NT2/D1 (cell line): ENCODE data around the gene SYPL2.

Experiments
- DNase-seq: peaks from one replicate; pipeline ENCODE4 v3.0.0-alpha.2; 2011; ENCODE audit warnings: low read depth, low spot score
- H3K27me3 ChIP-seq: 2 replicates; pipeline ENCODE4 v1.6.0; 2011; ENCODE audit warnings: mild to moderate bottlenecking; ENCODE audit not compliant: insufficient read length, insufficient read depth
- H3K36me3 ChIP-seq: 2 replicates; pipeline ENCODE4 v1.6.1; 2011; ENCODE audit warnings: mild to moderate bottlenecking, low read length, mixed read lengths; ENCODE audit not compliant: insufficient read depth, insufficient read length
- H3K4me1 ChIP-seq: 2 replicates; pipeline ENCODE4 v1.5.1; 2011; ENCODE audit not compliant: insufficient read depth, insufficient read length
- H3K4me3 ChIP-seq: 2 replicates; pipeline ENCODE4 v1.5.1; 2011; ENCODE audit warnings: low read depth; ENCODE audit not compliant: insufficient read length
- H3K9ac ChIP-seq: 2 replicates; pipeline ENCODE4 v1.6.0; 2011; ENCODE audit warnings: low read depth; ENCODE audit not compliant: insufficient read length
- H3K9me3 ChIP-seq: 2 replicates; pipeline ENCODE4 v1.5.1; 2011; ENCODE audit warnings: mild to moderate bottlenecking, low read length; ENCODE audit not compliant: insufficient read depth
- SUZ12 ChIP-seq: IDR thresholded peaks from 2 replicates; pipeline ENCODE4 v1.6.1; 2011; ENCODE audit not compliant: insufficient read length, insufficient read depth; ENCODE audit errors: extremely low read depth
- YY1 ChIP-seq: IDR thresholded peaks from 2 replicates; pipeline ENCODE4 v1.6.1; 2011; ENCODE audit not compliant: insufficient read length, insufficient read depth
- ZNF274 ChIP-seq: IDR thresholded peaks from 2 replicates; pipeline ENCODE4 v1.6.1; 2011; ENCODE audit warnings: mild to moderate bottlenecking, low read depth, low read length

The SYPL2 gene

DNA sequence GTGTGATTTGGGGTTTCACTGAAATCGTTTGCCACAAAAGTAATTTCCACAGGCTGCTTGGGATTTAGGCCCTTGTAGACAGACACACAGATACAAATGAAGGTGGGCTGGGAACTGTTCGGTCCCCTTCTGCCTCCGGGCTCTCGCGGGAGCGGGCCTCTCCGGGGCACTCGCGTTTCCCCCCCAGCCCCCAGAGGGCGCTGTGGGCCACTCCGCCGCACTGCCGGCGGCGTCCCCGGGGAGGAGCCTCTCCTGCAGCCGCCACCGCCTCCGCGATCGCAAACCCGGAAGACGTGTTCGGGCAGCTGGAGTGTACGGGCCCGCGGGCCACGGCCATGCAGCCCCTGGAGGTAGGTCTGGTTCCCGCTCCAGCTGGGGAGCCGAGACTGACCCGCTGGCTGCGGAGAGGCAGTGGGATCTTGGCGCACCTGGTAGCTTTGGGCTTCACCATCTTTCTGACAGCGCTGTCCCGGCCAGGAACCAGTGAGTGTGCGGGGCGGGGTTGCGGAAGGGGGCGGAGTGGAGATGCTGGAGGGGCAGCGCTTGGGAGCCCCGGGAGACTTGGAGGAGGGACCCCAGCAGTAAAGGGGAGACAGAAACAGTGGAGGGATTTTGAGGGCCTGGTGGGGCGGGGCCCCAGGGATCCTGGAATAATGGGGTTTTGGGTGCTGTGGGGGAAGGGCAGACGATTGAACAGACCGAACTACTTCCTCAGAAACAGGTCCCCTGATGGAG, 27.6 kb downstream of the SYPL2 start, which contains the start of gene CYB561D1:
Gene CYB561D1, plus strand, starts transcription at position 290 of the 735 bp plus-strand sequence. Its CDS starts 46 bp downstream, at position 336.
- Histone ChIP-seq H3K9ac (peak within 1 kb of the TSS; percentile 83), H3K4me3 (peak within 1 kb of the TSS; percentile 88), H3K36me3 (peaks cover 50% of the 10 kb centered on the region), H3K27me3 (no peaks in the 10 kb centered on the region), H3K4me1 (peaks cover 8% of the 10 kb centered on the region), H3K9me3 (no peaks in the 10 kb centered on the region)
- TF ChIP-seq ZNF274 (no peak), YY1 (no peak), SUZ12 (no peak)
- peak; percentile 66 for DNase-seq

- H3K4me1 ChIP-seq, result peaks cover 18% of the 10 kb centered on the region
- H3K9ac ChIP-seq, result no peak overlapping the region
Measured at GRCh38 chr1:109495738-109496137, 29.4 kb downstream of the SYPL2 start.

DNA sequence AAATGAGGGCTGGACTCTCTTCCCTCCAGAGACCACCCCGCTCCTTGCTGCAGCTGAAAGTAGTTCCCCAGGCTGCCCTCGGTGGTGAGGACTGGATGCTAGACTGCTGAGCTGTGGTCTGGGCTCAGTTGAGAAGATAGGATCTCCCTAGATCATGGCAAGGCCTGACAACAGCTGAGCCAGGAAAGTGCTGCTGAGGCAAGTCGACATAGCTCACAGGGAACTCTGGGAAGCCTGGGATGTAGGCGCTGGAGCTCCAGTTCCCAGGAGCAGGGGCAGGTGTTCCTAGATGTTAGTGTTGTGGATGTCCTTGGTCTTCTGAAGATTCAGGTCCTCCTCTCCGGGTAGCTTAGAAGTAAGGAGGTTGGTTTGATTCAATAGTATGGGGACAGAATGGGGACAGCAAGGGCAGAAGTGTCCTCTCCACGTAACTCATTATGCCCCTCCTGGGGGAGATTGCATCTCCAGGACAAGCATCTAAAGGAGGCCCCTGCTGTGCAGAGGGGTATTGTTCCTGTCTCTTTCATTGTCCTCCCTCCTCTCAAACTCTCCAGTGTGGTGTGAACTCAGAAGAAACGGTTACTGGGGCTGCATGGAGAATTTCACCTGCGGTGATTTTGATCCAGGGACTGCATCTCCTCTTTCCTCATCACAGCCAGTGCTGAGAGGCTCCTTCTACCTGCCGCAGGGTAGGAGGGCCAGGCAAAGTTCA, 31.3 kb downstream of the SYPL2 start:
- no peak overlapping the region for H3K4me3 ChIP-seq
- no peaks in the 10 kb centered on the region for H3K27me3 ChIP-seq
- TF ChIP-seq ZNF274 (no peak), YY1 (no peak), SUZ12 (no peak)
- peaks cover 18% of the 10 kb centered on the region for H3K4me1 ChIP-seq
- H3K36me3 ChIP-seq, result peaks cover 16% of the 10 kb centered on the region
- peaks cover 9% of the 10 kb centered on the region; the same call in 1 of the 2 replicates for H3K9me3 ChIP-seq
- no peak overlapping the region for H3K9ac ChIP-seq
- DNase-seq, result no peak

More at GRCh38 chr1:109495738-109496137, 29.4 kb downstream of the SYPL2 start:
- no peak overlapping the region for H3K4me3 ChIP-seq
- TF ChIP-seq ZNF274, result no peak
- no peak for TF ChIP-seq YY1
- no peak for TF ChIP-seq SUZ12
- H3K27me3 ChIP-seq, result no peaks in the 10 kb centered on the region
- peaks cover 33% of the 10 kb centered on the region for H3K36me3 ChIP-seq
- DNase-seq, result no peak
- H3K9me3 ChIP-seq, result peaks cover 9% of the 10 kb centered on the region; the same call in 1 of the 2 replicates

DNA sequence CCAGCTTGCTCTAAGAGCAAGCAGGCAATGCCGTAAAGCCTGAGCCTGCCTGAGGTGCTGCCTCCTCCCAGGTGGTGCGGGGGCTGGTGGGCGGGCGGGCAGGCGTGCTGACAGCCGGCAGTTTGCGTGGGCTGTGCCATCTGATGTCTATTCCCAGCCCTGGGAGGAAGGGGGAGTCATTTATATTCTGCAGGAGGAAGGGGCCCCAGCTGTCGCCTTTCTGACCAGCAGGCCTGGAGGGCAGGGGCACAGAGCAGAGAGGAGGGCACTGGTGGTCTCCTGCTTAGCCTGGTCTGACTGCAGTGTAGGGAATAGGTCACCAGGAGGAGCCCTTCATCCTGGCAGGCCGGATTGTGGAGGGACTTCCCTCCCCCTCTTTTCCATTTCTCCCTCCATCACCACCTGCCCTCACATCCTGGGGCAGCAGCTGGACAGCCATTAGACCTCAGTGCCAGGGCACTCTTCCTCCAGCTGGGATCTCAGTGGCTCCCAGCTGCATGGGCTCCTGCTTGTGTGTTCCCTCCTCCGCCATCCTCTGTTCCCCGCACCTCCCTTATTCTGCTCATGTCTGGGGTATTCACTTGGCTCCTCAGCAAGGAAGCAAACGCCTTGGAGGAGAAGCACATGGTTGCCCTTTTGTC, 31.9 kb downstream of the SYPL2 start:
- Histone ChIP-seq H3K36me3 (peaks cover 16% of the 10 kb centered on the region), H3K4me1 (peaks cover 18% of the 10 kb centered on the region)
- TF ChIP-seq YY1 (no peak), SUZ12 (no peak), ZNF274 (no peak)

DNA sequence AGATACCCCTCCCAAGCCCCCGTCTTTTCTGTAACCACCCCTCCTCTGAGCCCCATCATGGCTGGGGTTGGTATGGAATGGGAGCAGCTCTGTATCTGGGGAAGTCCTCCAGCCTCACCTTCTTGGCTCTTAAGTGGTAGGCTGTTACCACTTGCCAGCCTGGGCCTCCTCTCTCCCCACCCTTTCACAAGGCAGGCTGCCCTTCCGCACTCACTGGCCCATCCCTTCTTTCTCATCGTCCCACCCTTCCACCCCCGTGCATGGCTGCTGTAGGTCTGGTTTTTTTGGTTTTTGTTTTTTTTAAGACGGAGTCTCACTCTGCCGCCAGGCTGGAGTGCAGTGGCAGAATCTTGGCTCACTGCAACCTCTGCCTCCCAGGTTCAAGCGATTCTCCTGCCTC, 32.7 kb downstream of the SYPL2 start:
- H3K36me3 ChIP-seq, result peaks cover 16% of the 10 kb centered on the region
- peak overlapping the region; percentile 12 for H3K9ac ChIP-seq
- H3K4me3 ChIP-seq, result no peak overlapping the region
- peaks cover 18% of the 10 kb centered on the region for H3K4me1 ChIP-seq
- no peaks in the 10 kb centered on the region for H3K27me3 ChIP-seq
- H3K9me3 ChIP-seq, result peaks cover 9% of the 10 kb centered on the region; the same call in 1 of the 2 replicates
- no peak for DNase-seq
- no peak for TF ChIP-seq SUZ12
- TF ChIP-seq YY1, result no peak
- TF ChIP-seq ZNF274, result no peak

More for the DNA sequence above, 31.9 kb downstream of the SYPL2 start:
- no peak overlapping the region for H3K9ac ChIP-seq
- no peak for DNase-seq
- H3K27me3 ChIP-seq, result no peaks in the 10 kb centered on the region
- peaks cover 9% of the 10 kb centered on the region; the same call in 1 of the 2 replicates for H3K9me3 ChIP-seq
- H3K4me3 ChIP-seq, result no peak overlapping the region

DNA sequence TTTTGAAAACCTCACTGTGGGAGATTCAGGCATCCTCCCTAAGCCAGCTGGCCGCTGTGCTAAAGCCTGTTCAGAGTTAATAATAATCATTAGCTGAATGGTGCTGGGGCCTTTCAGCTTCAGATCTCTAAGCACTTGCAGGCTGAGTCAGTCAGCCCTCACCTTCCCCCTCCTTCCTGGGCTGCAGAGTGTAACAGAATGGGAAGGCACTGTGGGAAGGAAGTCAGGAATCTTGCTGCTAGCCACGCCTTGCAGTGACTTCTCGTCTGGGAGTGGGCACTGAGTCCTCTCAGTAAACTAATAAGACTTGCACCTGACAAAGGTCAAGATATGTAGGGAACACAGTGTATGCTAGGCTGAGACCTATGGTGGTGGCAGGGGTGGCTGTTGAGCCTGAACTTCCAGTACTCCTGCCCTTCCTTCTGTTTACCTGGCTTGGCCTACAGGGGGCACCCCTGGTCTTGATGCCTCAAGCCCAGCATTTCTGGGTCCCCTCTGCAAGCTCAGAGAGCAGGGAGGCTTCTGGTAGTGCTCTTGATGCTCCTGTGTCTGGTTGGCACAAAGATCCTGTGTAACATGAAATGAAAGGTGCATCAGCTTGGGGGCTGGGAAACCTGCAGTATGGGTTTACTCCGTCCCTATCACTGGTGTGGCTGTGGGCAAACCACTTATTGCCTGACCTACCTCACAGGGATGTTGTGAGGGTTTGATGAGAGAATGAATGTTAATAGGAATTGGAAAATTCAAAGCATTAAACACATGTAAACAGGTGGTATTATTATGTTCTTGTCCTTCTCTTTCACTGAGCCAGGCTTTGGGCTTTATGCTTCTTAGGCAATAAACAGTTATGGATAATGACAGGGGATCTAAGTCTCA, 33.6 kb downstream of the SYPL2 start:
- Histone ChIP-seq H3K9me3 (peaks cover 9% of the 10 kb centered on the region; the same call in 1 of the 2 replicates), H3K4me3 (no peak overlapping the region), H3K27me3 (no peaks in the 10 kb centered on the region), H3K4me1 (peaks cover 18% of the 10 kb centered on the region), H3K9ac (no peak overlapping the region), H3K36me3 (peaks cover 16% of the 10 kb centered on the region)
- DNase-seq, result no peak
- TF ChIP-seq ZNF274, result no peak
- no peak for TF ChIP-seq YY1
- TF ChIP-seq SUZ12, result no peak
